NCI-H446 (cell line): Measurements from ENCODE around the gene KARS1.

Experiments
- DNase-seq, 2 experiments: peaks; one replicate each; lab custom pipeline; 2025; lab: John Stamatoyannopoulos, UW

The KARS1 gene

DNA sequence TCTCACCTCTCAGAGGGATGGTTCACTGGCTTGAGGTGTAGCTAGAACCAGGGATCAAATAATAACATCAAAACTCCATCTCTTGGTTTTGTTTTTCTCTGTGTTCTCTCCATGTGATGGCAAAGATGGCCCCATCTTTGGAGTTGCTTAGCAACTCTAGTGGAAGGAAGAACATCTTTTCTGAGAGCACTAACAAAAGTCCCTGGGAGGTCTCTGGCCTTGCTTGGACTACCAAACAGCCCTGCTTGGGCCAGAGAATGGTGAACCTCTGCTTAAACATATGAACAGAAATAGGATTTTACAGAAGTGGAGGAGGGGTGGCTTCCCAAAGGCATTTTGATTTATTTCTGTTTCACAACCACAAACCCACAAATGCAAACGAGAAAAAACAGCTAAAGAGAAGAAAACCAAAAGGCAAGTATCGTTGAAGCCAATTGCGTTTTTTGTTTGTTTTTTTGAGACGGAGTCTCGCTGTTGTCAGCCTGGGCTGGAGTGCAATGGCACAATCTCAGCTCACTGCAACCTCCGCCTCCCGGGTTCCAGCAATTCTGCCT lies 68.1 kb downstream of the KARS1 start:
- no peak for DNase-seq

GRCh38 chr16:75578725-75579124 lies 68.7 kb downstream of the KARS1 start:
- no peak for DNase-seq

DNA sequence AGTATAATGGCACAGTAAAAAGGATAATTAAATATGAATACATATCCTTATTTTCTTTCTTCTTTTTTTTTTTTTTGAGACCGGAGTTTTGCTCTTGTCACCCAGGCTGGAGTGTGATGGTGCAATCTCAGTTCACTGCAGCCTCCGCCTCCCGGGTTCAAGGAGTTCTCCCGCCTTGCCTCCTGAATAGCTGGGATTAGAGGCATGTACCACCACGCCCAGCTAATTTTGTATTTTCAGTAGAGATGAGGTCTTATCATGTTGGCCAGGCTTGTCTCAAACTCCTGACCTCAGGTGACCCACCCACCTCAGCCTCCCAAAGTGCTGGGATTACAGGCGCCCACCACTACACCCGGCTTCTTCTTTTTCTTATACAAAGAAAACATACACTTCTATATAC lies 69.3 kb downstream of the KARS1 start:
- DNase-seq = no peak
